ENCODE measurements around the gene SLC6A4. TPM values are rescaled to one million over a fixed set of nuclear protein-coding genes. Genes with fewer than 3 reads are reported as not detected.

The SLC6A4 gene
- total and polyA plus RNA-seq, 2 donors (not counting 3 experiments of a cell fraction or from before 2014, with no cell fraction given): 0.25 TPM; not detected in 1

DNA sequence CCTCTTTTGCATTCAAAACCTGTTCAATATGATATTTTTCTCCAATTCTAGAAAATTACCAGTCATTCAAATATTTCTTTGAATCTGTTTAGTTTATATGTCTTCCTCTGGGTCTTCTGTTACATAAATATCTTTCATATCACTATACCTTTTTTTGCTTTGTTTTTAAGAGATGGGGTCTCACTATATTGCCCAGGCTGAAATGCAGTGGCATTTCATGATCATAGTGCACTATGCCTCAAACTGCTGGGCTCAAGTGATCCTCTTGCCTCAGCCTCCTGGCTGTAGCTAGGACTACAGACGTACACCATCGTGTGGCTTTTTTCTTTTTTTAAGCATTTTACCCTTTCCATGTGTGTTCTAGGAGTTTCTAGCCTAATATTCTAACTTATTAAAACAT is 80.1 kb downstream of the SLC6A4 start:
- H2AFZ ChIP-seq (ENCODE audit: low read depth, low read length): no peak overlapping the region
- no peak for DNase-seq (ENCODE audit: low read depth, low spot score)
- BruUV-seq (replicated peaks): no TSS peak
- H3K4me3 ChIP-seq (replicated peaks in 1 of 3; ENCODE audit: insufficient read depth in 1 of 3, low read depth in 1 of 3, low read length in 3 of 3): no peak overlapping the region
- no peaks in the 10 kb centered on the region for H3K4me1 ChIP-seq (ENCODE audit: control insufficient read depth, extremely low read depth, insufficient read depth, low read length)
- no peaks in the 10 kb centered on the region for H3K9me3 ChIP-seq (replicated peaks; ENCODE audit: control insufficient read depth, insufficient read depth, low read length)
- no peaks in the 10 kb centered on the region for H3K27me3 ChIP-seq (ENCODE audit: control insufficient read depth in 2 of 2, insufficient read depth in 2 of 2, low read length in 2 of 2)
- no peak overlapping the region for H3K27ac ChIP-seq (ENCODE audit: insufficient read depth, low read depth, low read length)
- H3K9me1 ChIP-seq (replicated peaks; ENCODE audit: control insufficient read depth, extremely low read depth, insufficient read depth, low read length): no peaks in the 10 kb centered on the region
- POLR2A ChIA-PET: no interaction called here
- intact Hi-C loops (cut with micrococcal nuclease): no loop called here
- no peaks in the 10 kb centered on the region for H3K36me3 ChIP-seq (ENCODE audit: control insufficient read depth in 2 of 2, extremely low read depth in 1 of 2, insufficient read depth in 2 of 2, low read length in 2 of 2)
- dilution Hi-C loops (cut with MboI; ENCODE audit: extremely low pct_ligation_motif_present, low sequenced_read_pairs): no loop called here
- no peak overlapping the region for H3K9ac ChIP-seq (replicated peaks; ENCODE audit: extremely low read depth, insufficient read depth, low read length)
- TF ChIP-seq MYC (IDR thresholded peaks at IDR 0.05; ENCODE audit: low read depth, low read length) (no peak), EZH2 (IDR thresholded peaks at IDR 0.05; ENCODE audit: borderline replicate concordance, low read depth, low read length, severe bottlenecking) (no peak), POLR2AphosphoS5 (IDR thresholded peaks at IDR 0.05; ENCODE audit: insufficient read depth, low read depth, low read length) (no peak), JUN (IDR thresholded peaks at IDR 0.05; ENCODE audit: borderline replicate concordance, insufficient read depth, insufficient read length, low read depth) (no peak)
- no peak for FAIRE-seq
- H3K79me2 ChIP-seq (ENCODE audit: control insufficient read depth, insufficient read depth, low read length): peaks cover 65% of the 10 kb centered on the region
- peaks cover 2% of the 10 kb centered on the region for H4K20me1 ChIP-seq (replicated peaks; ENCODE audit: control insufficient read depth, extremely low read depth, insufficient read depth, low read length)
- CTCF ChIA-PET: no interaction called here
- no peak overlapping the region for H3K4me2 ChIP-seq (ENCODE audit: insufficient read depth, low read length)

- intact Hi-C loops (cut with micrococcal nuclease): no loop called here
- H3K36me3 ChIP-seq (ENCODE audit: control insufficient read depth in 2 of 2, extremely low read depth in 1 of 2, insufficient read depth in 2 of 2, low read length in 2 of 2): no peaks in the 10 kb centered on the region
- no peaks in the 10 kb centered on the region for H3K4me1 ChIP-seq (ENCODE audit: control insufficient read depth, extremely low read depth, insufficient read depth, low read length)
- ChIA-PET POLR2A (no interaction called here), CTCF (no interaction called here)
- H3K9me3 ChIP-seq (replicated peaks; ENCODE audit: control insufficient read depth, insufficient read depth, low read length): no peaks in the 10 kb centered on the region
- no TSS peak for BruUV-seq (replicated peaks)
- peaks cover under 1% of the 10 kb centered on the region for H3K9me1 ChIP-seq (replicated peaks; ENCODE audit: control insufficient read depth, extremely low read depth, insufficient read depth, low read length)
- DNase-seq (ENCODE audit: low read depth, low spot score) (no peak), FAIRE-seq (no peak)
- TF ChIP-seq, protein P1, sequence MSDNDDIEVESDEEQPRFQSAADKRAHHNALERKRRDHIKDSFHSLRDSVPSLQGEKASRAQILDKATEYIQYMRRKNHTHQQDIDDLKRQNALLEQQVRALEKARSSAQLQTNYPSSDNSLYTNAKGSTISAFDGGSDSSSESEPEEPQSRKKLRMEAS (IDR thresholded peaks at IDR 0.05; ENCODE audit: insufficient read depth, insufficient read length): no peak
- no peak for TF ChIP-seq POLR2AphosphoS5 (IDR thresholded peaks at IDR 0.05; ENCODE audit: insufficient read depth, low read depth, low read length)
- no peak overlapping the region for H3K4me2 ChIP-seq (ENCODE audit: insufficient read depth, low read length)
- H3K27ac ChIP-seq (ENCODE audit: insufficient read depth, low read depth, low read length): no peak overlapping the region
- H3K9ac ChIP-seq (replicated peaks; ENCODE audit: extremely low read depth, insufficient read depth, low read length): no peak overlapping the region
- dilution Hi-C loops (cut with MboI; ENCODE audit: extremely low pct_ligation_motif_present, low sequenced_read_pairs): no loop called here
- H3K27me3 ChIP-seq (ENCODE audit: control insufficient read depth in 2 of 2, insufficient read depth in 2 of 2, low read length in 2 of 2): no peaks in the 10 kb centered on the region
- peaks cover 56% of the 10 kb centered on the region for H3K79me2 ChIP-seq (ENCODE audit: control insufficient read depth, insufficient read depth, low read length)
- no peak overlapping the region for H2AFZ ChIP-seq (ENCODE audit: low read depth, low read length)
- H4K20me1 ChIP-seq (replicated peaks; ENCODE audit: control insufficient read depth, extremely low read depth, insufficient read depth, low read length): no peaks in the 10 kb centered on the region
- no peak overlapping the region for H3K4me3 ChIP-seq (replicated peaks in 1 of 3; ENCODE audit: insufficient read depth in 1 of 3, low read depth in 1 of 3, low read length in 3 of 3)
Observed at GRCh38 chr17:30153463-30153862, 82.0 kb downstream of the SLC6A4 start.
